GM18907 (cell line): ENCODE data around the gene SYNGR3.

ENCODE experiments used
- ATAC-seq: cut with Tn5 transposase; IDR thresholded peaks from one replicate; pipeline ENCODE4 v1.9.1; 2021; ENCODE audit warnings: mild to moderate bottlenecking, moderate library complexity; ENCODE audit not compliant: unreplicated experiment

The SYNGR3 gene

GRCh38 chr16:2039274-2040031, 49.7 kb downstream of the SYNGR3 start:
- ATAC-seq: no peak

GRCh38 chr16:2040041-2040786, 50.4 kb downstream of the SYNGR3 start:
- no peak for ATAC-seq

DNA sequence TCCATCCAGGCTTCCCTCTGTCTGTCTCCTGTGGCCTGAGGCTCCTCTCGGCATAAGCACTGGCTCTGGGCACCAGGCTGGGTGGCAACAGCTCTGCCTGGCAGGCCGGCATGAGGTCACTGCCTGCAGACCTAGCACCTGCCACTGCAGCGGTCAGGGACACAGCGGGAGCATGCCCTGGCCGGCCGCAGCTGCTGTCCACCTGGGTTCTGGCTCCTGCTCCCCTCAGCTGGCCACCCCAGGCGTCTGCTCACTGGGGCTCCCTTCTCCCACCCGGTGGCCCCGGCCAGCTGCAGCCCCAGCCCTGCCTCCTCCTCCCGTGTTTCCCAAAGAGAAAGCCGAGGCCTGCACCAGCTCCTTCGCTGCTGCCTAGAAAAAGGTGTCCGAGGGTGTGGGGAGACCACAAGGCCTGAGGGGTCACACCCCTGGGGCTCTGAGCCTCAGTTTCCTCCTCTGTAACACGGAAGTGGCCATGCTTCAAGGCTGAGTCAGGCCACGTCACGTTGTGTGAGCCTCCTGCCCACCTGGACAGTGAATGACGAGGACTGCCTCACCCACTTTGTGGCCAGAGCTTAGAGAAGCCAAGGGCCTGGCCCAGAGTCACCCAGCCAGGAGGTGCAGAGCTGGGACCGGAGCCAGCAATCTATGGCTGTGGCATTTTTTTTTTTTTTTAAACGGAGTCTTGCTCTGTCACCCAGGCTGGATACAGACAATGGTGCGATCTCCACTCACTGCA, 51.2 kb downstream of the SYNGR3 start:
- no peak for ATAC-seq

DNA sequence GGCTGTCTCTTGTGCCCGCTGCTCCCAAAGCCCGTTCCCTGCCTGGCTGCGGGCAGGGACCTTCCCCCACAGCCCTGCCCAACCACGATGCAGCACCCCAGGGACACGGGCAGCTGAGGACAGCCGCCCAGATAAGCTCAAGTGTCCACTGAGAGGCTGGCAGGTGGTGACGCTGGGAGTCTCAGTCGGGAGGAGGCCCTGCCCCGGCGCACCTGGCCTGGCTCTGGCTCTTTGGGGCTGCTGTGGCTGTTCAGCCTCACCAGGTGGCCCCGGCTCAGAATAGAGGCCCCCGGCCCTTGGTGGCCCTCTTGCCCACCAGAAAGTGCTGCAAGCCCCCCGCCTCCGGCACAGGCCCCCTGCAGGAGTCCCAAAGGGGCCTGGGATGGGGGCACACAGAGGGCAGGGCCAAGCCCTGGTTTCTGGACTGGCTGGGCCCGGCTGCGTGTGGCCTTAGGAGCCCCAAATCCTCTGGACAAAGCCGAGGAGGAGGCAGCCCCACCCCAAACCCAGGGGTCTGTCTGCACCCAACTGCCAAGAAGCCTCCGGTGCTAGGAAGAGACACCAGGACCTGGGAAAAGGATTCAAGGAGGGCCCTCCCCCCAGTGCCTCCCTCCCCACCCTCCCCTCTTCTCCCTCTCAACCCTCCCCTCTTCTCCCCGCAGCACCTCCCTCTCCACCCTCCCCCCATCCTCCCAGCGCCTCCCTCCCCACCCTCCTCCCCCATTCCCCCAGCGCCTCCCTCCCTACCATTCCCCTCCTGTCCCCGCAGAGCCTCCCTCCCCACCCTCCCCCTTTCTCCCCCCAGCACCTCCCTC, 52.6 kb downstream of the SYNGR3 start:
- ATAC-seq: no peak

- ATAC-seq: no peak
Observed at GRCh38 chr16:2042986-2043666, 53.4 kb downstream of the SYNGR3 start.
